HG02870 (cell line): ENCODE results near the gene HILPDA.
A peak's percentile ranks its signal among the peaks of the same experiment; 100 is the strongest.

Experiments used
- ATAC-seq: cut with Tn5 transposase; IDR thresholded peaks from one replicate; pipeline ENCODE4 v1.9.1; 2021; ENCODE audit warnings: mild to moderate bottlenecking, moderate library complexity; ENCODE audit not compliant: unreplicated experiment

Gene HILPDA, protein sequence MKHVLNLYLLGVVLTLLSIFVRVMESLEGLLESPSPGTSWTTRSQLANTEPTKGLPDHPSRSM

DNA sequence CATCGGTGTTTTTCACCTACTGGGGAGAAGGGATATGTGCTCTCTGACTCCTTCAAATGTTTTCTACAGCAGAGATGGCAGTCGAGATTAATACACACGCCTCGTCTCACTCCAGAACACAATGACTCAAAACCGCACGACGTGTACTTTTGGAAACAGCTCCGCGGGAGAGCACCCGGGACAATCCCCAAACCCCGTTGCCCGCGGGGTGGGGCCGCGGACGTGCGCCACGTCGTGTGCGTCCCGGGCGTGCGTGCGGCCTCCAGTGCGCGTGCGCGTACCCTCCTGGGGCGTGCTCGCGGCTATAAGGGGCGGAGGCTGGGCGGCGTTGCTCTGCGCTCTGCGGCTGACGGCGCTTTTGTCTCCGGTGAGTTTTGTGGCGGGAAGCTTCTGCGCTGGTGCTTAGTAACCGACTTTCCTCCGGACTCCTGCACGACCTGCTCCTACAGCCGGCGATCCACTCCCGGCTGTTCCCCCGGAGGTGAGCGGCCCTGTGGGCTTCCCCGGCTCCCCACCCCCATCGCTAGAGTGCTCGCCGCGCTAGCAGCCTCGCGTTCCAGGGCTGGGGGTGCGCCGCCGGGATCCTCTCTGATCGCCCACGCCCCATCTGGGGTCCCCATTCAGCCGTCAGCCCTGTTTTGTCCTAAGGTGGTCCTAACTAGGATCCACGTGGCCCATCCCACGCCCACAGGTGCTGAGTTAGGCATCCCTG lies at the start of gene HILPDA:
Gene HILPDA (plus strand): TSS at position 336 of the 712 bp plus-strand sequence. CDS start 1,391 bp downstream, outside the sequence.
- peak; percentile 66 for ATAC-seq

DNA sequence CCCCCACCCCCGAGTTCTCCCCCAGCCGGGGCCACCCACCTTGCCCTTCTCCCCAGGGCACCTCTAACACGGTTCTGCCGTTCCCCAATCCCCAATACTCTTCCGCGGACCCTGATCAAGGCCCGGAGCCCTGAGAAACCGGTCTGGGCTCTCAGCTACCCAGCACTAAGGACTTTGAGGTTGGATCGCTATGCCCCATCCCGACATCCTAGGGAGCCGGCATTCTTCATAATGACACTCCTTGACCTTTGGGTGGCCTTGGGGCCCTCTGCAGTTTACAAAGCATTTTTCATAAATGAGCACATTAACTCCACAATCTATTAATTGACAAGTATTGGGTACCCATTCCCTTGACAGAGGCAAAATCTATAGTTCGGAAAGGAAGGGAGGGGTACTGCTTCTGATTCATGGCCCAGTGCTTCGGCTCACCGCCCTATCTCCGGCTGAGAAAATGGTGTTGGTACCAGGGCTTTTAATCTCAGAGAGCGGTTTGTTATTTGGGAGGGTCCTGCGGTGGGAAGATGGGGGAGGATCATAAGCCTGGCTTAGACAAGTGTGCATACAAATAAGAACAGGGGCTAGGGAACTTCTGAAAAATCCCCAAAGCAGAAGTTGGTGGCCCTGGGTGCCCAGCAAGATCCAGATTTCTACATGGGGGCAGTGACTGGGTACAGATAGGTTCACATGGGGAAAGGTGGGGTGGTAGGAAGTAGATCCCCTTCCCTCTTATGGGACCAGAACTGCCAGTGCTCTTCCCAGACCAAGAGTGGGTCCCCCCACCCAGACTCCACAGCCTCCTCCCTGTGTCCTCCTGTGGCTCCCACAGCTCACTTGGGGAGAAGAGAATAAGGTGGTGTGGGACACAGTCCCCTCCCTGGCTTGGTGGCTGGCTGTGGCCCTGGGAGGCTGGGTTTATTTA lies 49.1 kb upstream of the HILPDA start:
- no peak for ATAC-seq

DNA sequence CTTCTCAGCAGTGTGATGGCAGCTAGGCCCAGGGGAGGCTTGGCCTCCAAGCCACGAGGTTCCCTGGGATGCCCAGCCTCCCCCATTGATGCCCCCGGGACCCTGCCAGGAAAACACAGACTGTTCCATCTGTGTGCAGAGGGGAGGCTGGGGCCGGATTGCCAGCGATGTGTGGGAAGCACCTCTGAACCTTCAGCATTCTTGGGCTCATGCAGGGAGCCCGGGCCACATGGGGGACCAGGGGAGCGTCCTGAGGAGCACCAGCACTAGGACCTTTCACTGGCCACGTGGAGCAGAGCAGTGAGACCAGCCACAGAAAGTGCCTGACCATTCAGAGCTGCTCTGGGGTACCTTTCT lies 48.5 kb upstream of the HILPDA start:
- ATAC-seq = no peak

DNA sequence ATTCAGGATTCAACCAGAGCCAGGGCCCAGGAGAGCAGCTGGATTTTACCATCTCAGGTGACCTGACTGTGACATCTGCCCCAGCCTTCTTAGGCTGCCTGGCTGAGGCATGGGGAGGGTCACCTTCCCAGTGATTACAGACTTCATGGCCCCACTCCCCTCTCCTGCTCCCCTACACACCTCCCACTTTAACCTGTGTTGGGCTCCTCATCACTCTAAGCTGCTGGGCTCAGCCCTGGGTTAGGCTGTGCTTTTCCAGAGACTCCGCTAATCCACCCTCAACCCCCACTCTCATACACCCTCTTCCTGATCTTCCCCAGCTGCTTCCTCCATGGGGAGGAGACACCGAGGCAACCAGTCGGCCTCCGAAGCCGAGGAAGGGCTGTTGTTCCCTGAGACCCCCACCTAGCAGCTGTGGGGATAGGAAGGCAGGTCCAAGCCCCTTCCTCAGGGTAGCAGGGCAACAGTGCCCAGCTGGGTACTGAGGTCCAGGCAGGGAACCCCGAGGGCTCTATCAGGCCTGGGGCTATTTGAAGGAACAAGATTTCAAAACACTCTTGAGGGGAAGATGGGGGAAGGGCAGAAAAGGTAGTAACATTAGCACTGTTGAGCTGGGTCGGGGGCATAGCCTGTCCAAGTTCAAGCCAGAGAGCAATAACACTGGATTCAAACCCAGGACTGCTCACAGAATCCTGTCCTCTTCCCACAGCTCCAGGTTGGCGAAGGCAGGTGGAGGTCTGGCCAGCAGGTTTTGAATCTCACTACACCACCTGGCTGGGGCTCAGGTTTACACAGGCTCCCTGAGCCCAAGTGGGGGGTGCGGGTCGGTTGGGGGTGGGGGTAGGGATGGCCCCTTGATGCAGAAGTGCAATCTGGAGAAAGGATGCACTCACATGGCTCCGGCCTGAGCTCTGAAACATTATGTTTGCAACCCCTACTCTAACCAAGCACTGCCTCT lies 47.6 kb upstream of the HILPDA start:
- ATAC-seq = no peak

DNA sequence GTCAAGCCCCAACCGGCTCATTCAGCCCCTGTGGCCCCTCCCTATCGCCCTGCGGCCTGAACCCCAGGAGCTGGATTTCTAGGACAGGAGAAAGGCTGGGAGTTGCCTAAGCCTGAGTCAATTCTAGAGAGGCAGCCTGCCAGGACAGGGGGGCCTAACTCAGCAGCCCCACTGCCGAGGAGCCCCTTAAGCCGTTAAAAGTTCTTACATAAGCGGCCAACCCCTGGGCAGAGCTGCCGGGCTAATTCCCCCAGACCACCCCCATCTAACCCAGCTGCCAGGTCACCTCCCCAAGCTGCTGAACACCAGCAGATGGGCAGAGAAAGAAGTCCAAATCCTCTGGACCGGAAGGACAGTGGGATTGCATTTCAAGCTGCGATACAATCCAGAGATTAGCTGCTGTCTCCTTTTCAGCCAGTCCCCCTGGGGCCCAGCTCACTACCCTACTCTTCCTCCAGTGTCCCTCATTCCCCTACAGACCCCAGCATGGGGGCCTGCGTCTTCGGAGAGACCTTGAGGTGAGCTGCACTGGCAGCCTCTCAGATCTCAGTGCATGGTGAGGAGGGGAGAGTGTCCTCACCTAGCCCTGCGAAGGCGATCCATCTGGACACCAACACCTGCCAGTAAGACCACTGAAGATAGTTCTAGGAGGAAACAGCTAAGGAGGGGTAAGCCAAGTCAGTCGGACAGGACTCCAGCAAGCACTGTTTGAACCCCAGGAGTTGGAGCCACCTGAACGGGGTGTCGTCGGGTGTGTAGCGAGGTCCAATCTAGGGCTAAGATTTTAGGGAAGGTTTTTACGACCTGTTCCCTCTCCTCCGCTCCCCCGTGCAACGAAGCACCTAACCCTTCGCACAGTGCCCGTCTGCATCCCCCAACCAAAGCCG lies 46.7 kb upstream of the HILPDA start:
- ATAC-seq = no peak

DNA sequence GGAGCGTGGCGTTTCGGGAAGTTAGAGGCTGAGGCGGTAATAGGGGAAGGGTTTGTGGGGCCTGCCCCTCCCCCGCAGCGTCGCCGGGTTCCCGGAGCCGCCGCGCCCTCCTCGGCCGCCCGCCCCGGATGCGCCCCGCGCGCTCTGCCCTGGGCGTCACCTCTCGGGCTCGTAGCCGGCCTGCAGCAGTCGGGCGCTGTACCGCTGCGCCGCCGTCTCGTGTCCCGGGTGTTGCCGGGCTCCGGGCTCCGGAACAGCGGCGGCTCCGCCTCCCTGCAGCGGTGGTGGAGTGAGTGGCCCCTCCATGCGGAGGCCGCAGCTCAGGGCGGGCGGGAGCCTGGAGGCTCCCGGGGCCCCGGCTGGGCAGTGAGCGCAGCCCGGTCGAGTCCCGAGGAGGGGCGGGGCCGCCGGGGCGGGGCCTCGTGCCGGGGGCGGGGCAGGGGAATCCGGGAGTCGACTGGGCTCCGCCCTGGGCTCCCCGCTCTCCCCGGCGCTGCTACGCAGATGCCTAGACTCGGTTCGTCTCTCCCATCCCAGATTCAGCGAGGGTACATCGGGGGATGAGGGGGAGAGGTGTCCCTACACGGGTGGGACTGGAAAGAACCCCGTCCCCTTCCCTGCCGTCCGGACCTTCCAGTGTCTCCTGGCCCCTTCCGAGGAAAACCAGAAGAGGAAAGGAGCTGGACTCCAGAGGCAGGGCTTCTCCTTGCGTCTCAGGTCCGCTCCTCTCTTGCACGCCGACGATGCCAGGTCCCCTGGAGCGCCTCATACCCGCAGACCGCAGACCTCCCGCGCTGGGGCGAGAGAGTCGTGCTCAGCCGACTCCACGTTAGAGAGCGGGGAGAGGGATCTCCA lies 45.9 kb upstream of the HILPDA start, which contains the start of gene IMPDH1:
Gene IMPDH1 (minus strand): TSS at position 387 of the 855 bp plus-strand sequence. CDS start 81 bp downstream, at position 306.
- ATAC-seq = peak; percentile 78

DNA sequence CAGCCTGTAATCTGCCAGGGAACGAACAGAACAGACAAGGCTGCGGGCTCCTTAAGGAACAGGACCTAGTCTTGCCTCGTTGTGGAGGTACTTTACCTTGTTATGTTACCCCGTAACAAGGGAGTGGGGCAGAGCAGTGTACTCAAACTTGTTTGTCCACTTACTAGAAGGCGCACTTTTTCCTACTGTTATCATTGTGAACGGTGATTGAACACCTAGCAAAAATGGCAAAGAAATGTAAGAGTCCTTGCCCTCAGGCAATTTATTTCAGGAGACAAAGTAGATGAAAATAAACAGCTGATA lies 45.3 kb upstream of the HILPDA start:
- ATAC-seq = no peak

DNA sequence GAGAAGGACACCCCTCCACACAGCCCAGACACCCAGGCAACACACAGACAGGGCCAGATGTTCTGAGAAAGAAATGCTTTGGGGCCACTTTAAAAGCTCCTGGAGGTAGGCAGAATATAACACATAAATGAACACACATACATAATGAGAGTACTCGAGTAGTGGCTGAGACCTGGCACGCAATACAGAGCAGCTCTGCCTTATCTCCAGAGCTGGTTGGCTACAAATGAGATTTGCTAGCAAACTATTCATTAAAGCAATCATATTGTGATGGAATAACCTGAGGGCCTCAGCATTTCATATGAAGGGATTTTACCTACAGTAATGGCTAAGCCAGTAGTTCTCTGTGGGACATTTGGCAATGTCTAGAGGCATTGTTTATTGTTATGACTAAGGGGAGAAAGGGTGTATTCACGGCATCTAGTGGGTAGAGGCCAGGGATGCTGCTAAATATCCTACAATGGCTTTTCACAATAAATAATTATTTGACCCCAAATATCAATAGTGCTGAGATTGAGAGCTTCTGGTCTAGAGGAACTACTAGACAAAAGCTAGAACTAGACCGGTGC lies 40.4 kb upstream of the HILPDA start:
- ATAC-seq = no peak

DNA sequence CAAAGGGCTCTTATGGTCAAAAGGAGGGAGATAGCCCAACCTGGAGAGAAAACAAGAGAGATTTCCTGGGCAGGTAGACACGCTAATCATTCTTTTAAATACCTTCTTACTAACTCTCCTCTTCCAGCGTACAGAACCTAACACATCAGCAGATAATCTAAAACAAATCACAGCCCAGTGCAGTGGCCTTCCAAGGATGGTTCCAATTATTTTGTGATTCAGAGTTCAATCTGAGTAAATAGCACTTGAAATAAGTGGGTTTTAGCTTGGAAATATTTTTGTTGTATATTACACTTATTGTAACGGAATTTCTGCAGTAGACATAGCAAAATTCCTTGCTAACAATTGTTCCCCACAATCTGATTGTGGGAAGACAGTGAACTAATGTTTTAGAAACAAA lies 38.6 kb upstream of the HILPDA start:
- ATAC-seq = no peak

DNA sequence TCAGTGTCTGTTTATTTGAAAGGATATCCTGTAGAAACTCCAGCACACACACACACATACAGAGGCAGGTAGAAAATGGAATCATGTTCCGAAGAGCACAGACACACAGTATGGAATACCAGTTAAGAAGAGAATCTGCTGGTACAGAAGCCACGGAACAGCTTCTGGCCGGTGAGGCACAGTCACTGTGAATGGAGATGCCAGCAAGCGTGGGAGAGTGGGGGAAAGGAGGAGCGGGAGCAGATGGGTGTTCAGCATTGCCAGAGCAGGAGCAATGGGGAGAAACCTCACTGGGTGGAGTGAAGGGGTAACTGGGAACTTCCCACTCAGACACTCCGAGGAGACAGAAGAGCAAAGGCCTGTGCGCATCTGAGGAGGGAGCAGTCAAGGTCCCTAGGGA lies 36.4 kb upstream of the HILPDA start:
- no peak for ATAC-seq

DNA sequence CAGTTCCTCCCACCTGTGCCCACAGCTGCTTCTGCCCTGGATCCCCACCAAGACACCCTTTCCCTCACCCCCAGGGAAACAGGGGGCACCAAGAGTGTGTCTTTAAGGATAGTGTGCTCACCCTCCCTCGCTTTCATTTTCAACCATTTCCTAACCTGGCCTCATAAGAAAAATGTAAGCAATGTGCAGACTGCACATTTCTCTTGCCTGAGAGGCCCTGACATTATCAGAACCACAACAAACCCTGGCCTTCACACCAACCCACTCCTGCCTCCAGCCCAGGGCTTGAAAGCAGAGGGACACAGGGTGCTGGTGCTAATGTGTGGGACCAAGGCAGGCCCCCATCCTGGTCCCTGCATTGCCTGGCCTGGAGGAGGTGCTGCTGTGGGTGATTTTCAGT lies 34.9 kb upstream of the HILPDA start:
- no peak for ATAC-seq

DNA sequence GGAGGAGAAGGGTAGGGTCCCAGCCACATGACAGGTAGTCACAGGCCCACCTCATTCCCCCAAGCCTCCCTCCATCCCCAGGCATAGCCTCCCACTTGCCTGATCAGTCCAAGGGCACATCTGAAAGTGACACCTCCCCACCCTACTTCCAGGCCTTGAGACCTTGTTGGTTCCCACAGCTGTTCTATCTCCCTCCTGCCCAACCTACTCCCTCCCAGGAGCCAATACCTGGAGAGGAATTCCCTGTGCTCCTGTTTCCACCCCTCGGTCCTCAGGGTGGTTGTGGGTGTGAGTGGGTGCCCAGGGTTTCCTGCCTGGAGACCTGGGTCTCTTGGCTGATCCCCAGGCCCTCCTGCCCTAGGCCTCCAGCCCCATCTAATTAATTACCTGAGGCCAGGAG lies 34.3 kb upstream of the HILPDA start:
- ATAC-seq = no peak

DNA sequence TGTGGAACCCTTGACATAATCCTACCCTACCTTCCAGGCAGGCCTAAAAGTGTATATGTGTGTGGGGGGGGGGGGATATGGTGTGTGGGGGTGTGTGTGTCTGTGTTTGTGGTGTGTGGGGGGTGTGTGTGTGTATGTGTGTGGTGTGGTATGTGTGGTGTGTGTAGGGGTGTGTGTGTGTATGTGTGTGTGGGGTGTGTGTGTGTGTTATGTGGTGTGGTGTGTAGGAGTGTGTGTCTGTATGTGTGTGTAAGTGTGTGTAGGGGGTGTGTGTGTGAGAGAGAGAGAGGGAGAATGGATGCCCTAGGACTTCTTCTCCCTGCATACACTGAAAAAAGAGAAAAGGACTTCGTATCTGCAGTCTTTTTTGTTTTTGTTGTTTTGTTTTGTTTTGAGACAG lies 33.6 kb upstream of the HILPDA start:
- no peak for ATAC-seq

DNA sequence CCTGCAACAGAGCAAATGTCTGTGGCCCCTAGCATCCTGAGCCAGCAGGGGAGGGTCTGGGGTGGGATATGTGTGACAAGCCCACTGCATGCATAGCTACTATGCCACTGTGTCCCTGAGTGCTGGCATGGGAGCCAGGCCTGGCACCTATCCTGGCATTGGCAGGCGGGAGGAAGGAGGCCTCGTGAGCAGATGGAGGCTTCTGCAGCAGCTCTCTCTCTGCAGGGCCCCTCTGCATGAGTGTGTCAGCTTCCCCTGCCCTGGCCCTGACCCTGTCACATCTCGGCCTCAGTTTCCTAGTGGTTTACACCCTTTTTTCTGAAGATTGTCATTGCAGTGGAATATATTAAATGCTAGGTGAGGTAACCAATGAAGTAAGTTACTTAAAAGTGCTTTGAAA lies 32.8 kb upstream of the HILPDA start:
- no peak for ATAC-seq

DNA sequence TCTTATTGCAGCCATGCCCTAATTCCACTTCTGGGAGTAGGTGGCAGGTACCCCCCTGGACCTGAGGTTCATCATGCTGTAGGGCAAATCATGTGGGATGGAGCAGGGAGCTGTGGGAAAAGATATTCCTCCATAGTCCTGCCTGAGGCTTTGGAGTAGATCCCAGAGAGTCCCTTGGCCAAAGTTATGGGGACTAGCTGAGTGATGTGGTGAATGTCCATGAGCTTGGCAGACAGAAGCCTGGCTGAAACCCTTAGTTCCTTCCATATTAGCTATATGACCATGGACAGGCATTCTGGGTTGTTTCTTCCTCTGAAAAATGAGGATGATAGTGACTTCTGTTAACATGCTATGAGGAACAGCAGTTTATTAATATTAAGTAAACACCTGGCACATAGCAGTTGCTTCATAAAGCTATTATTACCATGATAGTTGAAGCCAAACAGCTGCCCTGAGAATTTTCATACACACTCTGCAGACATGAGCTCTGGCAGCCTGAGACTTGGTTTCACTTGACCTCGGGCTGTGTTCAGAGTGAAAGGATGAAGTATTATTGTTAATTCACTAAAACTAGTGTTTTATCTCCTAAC lies 30.9 kb upstream of the HILPDA start:
- ATAC-seq = no peak

DNA sequence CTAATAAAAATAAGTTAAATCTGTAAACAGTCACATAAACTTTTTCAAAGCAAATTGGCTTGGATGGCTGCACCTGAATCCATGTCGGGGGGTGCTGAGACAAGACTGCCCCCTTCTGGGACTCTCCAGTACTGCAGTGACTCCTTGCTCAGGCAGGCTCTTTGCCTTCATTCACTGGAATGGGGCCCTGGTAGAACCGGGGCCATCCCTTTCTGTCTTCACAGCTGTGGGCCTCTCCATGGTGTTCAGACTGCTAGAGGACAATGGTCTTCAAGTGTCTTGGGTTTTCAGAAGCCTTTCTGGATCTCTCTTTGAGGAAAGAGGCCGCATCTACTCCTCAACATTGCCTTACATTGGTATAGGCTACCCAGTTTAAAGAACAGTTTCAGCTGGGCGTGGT lies 29.8 kb upstream of the HILPDA start:
- no peak for ATAC-seq

DNA sequence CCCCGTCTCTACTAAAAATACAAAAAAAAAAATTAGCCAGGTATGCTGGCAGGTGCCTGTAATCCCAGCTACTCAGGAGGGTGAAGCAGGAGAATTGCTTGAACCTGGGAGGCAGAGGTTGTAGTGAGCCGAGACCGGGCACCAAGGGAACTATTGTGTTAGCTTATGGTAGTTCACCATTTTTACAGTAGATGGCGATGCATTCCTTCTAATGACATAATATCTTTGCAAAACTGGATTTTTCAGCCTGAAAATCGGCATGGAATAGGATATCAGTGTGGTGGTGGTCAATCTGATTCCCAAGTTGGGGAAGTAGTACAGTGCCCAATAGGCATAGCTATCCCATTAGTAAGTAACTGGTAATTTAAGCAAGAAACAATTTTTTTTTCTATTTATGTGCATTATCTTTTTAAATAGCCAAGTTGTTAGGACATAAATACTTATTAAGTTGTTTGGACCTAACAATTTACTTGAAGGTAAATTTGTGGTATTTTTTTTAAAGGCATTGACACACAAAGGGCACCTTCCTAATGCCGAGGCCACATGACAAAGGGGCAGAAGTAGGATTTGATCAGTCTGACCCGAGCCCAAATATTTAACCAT lies 28.3 kb upstream of the HILPDA start:
- peak; percentile 53 for ATAC-seq

DNA sequence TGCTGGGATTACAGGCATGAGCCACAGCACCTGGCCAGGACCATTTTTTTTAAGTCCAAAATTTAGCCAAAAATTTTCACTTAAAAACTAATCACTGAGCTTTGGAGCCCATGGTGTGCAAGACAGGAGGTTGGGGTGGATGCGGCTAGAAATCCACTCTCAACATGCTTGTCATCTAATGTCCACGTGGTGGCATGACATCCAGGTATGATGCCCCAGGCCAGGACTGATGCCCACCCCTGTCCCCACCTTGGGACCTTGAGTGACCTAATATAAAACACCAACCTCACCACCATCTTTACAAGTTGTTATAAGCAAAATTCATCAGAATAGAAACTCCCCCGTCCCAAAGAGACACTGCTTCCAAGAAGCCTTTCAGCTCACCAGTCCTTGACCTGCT lies 25.5 kb upstream of the HILPDA start:
- ATAC-seq = no peak
